GM19467 (cell line): ENCODE measurements around the gene CRIP1.

Experiments
- ATAC-seq: cut with Tn5 transposase; IDR thresholded peaks from one replicate; pipeline ENCODE4 v1.9.1; 2021; ENCODE audit warnings: mild to moderate bottlenecking, moderate library complexity; ENCODE audit not compliant: unreplicated experiment

CRIP1 gene

GRCh38 chr14:105531894-105532623 is 45.4 kb downstream of the CRIP1 start:
- ATAC-seq: no peak

- peak; percentile 43 for ATAC-seq
These were observed 46.1 kb downstream of the CRIP1 start for GRCh38 chr14:105532735-105533141.

DNA sequence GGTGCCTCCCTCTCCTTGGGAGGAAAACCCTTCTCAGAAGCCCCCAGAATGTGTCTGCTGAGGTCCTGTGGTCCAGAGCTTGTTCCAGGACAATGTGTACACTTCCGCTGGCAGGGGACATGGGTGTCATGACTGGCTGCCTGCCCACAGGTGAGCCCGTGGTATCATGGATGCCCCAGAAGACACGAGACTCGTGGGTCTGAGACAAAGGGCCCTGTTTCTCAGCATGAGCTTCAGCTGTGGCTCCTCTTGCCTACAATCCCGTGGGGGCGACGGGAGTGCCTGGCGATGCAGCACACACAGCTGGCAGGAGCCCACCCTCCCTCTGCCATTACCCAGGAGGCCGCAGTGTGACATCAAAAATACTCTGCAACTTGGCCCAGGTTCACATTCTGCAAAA is 46.7 kb downstream of the CRIP1 start:
- ATAC-seq: no peak

DNA sequence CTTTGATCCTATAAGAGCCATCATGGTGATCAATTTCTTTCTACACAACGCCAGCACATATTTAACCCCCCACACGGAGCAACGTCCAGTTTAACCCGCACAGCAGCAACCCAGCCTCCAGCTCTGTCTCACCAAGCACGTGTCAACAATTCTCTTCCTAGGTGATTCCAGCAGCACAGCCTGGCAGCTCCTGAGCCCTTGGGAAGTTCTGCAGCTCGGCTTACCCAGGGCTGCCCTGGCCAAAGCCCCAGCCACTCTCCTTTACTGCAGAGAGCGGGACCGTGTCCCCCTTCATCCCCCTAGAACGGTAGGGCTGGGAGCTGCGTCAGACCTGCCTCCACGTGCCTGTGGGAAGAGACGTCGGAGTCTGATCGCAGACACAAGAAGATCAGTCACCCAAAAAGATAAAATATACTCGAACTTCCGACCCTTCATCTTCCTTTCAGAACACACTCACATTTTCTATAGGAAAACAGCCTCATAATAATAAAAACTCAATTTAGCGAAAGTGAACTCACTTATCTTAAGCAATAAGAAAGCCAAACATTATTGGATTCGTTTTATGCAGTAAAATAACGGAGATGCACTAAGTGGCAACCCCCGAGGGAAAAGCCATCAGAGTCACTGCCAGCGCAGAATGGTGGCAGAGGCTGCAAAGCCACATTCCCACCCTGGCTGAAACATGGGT is 47.3 kb downstream of the CRIP1 start:
- ATAC-seq: no peak

GRCh38 chr14:105534586-105534985 is 47.9 kb downstream of the CRIP1 start:
- ATAC-seq: no peak

- ATAC-seq: no peak
These were observed 49.4 kb downstream of the CRIP1 start for GRCh38 chr14:105536051-105536450.

DNA sequence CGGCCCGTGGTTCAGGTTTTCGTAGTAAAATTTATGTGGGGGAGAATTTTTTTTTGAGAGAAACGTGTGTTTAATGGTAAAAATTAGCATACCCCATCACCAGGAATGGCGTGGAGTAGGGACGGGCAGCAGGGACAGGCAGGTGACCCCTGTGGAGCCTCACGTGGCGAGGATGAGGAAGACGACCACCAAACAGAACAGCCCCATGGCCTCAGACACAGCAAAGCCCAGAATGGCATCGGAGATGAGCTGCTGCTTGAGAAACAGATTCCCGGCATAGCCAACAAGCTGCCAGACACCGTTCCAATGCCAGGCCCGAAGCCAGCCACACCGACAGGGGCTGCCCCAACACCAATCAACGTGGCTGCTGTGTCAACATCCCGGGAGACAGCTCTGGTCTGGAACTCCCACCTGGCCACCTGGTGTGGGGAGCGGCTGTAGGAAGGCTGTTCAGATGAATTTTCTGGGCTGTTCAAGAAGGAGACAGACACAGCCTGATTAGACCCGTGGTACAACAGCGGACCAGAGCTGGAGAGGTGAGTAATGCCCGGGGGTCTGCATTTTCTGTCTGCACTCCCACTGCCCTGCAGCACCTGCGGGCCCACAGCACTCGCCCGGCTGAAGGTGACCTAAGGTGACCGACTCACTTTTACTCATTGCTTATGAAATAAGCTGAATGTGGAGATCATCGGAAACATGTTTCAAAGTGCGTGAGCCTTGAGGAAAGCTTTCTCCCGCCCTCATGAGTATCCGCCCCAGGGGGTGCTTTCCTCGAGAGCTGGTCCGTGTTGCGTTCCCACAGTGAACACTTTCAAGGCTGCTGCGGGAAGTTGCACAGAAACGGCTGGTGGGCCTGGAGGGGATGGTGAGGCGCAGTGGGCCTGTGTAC is 50.2 kb downstream of the CRIP1 start:
- ATAC-seq: no peak

- no peak for ATAC-seq
These were observed 51.1 kb downstream of the CRIP1 start for GRCh38 chr14:105537580-105538474.
